Measurements from ENCODE around the gene TBK1.

DNA sequence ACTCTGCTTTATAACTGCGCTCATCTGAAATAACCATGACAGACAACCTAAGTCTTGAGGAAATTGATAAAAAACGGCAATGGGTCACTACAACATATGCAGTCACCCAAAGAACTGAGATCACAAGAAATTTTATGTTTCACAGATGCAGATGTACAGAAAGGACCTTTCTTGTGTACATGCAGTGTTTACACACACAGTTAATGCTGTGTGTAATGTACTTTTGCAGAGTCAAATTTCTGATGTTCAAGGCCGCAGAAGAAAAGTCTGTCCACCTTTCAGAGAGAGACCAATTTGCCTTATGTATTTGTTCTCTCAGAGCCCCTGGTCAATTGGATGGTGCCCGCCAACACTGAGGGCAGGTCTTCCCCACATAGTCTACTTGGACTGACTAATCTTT lies 23.0 kb upstream of the TBK1 start:
- TF ChIP-seq POLR2A (IDR thresholded peaks at IDR 0.05): no peak
- TF ChIP-seq, protein P1, sequence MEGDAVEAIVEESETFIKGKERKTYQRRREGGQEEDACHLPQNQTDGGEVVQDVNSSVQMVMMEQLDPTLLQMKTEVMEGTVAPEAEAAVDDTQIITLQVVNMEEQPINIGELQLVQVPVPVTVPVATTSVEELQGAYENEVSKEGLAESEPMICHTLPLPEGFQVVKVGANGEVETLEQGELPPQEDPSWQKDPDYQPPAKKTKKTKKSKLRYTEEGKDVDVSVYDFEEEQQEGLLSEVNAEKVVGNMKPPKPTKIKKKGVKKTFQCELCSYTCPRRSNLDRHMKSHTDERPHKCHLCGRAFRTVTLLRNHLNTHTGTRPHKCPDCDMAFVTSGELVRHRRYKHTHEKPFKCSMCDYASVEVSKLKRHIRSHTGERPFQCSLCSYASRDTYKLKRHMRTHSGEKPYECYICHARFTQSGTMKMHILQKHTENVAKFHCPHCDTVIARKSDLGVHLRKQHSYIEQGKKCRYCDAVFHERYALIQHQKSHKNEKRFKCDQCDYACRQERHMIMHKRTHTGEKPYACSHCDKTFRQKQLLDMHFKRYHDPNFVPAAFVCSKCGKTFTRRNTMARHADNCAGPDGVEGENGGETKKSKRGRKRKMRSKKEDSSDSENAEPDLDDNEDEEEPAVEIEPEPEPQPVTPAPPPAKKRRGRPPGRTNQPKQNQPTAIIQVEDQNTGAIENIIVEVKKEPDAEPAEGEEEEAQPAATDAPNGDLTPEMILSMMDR (IDR thresholded peaks at IDR 0.05): no peak
